Activated T-helper 17 cell treated with anti-CD3 and anti-CD28 coated beads, Interleukin-2, amount 50 U/mL, for 72 hours (primary cell): ENCODE data around the gene ACTMAP. TPM values are rescaled to one million over a fixed set of nuclear protein-coding genes. Genes with fewer than 3 reads are reported as not detected.
"Not testable (repeated sequence)": the region's sequence is repeated elsewhere in the genome, so short reads cannot be mapped to it uniquely, and the experiment has no call there.

Experiments
- ATAC-seq: fragments of 150-1000 bp; cut with Tn5 transposase; replicated peaks from 2 replicates; pipeline ENCODE4 v1.10.0; 2021; ENCODE audit warnings: mild to moderate bottlenecking, moderate library complexity
- H3K27ac Mint-ChIP-seq: one replicate; pipeline ENCODE4 v1.8.0; 2022; ENCODE audit warnings: mixed read lengths
- H3K27me3 Mint-ChIP-seq: one replicate; pipeline ENCODE4 v1.8.0; 2022; ENCODE audit warnings: mixed read lengths
- H3K36me3 Mint-ChIP-seq: one replicate; pipeline ENCODE4 v1.8.0; 2022; ENCODE audit warnings: low read depth, mild to moderate bottlenecking, mixed read lengths
- H3K4me1 Mint-ChIP-seq: one replicate; pipeline ENCODE4 v1.8.0; 2022; ENCODE audit warnings: mixed read lengths
- H3K4me3 Mint-ChIP-seq: one replicate; pipeline ENCODE4 v1.8.0; 2022; ENCODE audit warnings: mild to moderate bottlenecking, mixed read lengths
- H3K9me3 Mint-ChIP-seq: one replicate; pipeline ENCODE4 v1.8.0; 2022; ENCODE audit warnings: mixed read lengths
- total RNA-seq, 2 donors: library from RNA; stranded (reverse); gene quantifications; one replicate each; pipeline ENCODE4 v1.2.3, GENCODE V29; 2022

ACTMAP gene
- total RNA-seq, 2 donors from 2014 or later = 13.0 to 16.6 TPM

- peaks cover 63% of the 10 kb centered on the region for H3K36me3 Mint-ChIP-seq
- ATAC-seq = no peak
- no peaks in the 10 kb centered on the region for H3K9me3 Mint-ChIP-seq
- no peak overlapping the region for H3K4me3 Mint-ChIP-seq
- no peaks in the 10 kb centered on the region for H3K27me3 Mint-ChIP-seq
- H3K4me1 Mint-ChIP-seq = peaks cover 35% of the 10 kb centered on the region
- peak overlapping the region; percentile 85 for H3K27ac Mint-ChIP-seq
These were observed 30.9 kb upstream of the ACTMAP start for GRCh38 chr19:40781140-40781539.

GRCh38 chr19:40780582-40780981 is 30.3 kb upstream of the ACTMAP start:
- Mint-ChIP-seq H3K4me1 (peaks cover 32% of the 10 kb centered on the region), H3K4me3 (peak overlapping the region; percentile 92), H3K27me3 (no peaks in the 10 kb centered on the region), H3K36me3 (peaks cover 61% of the 10 kb centered on the region), H3K9me3 (no peaks in the 10 kb centered on the region), H3K27ac (peak overlapping the region; percentile 85)
- ATAC-seq = no peak

- peak overlapping the region; percentile 91 for H3K27ac Mint-ChIP-seq
- H3K9me3 Mint-ChIP-seq = no peaks in the 10 kb centered on the region
- H3K36me3 Mint-ChIP-seq = peaks cover 51% of the 10 kb centered on the region
- peaks cover 30% of the 10 kb centered on the region for H3K4me1 Mint-ChIP-seq
- no peak for ATAC-seq
- peak overlapping the region; percentile 92 for H3K4me3 Mint-ChIP-seq
- no peaks in the 10 kb centered on the region for H3K27me3 Mint-ChIP-seq
These were observed 28.5 kb upstream of the ACTMAP start for GRCh38 chr19:40778706-40779284.

GRCh38 chr19:40777937-40778705 is 27.8 kb upstream of the ACTMAP start, which contains the start of gene RAB4B:
Gene RAB4B (plus strand): TSS chr19:40778247. CDS start chr19:40778376, 129 bp downstream.
- H3K27me3 Mint-ChIP-seq = no peaks in the 10 kb centered on the region
- peak within 1 kb of the TSS; percentile 91 for H3K27ac Mint-ChIP-seq
- H3K9me3 Mint-ChIP-seq = no peaks in the 10 kb centered on the region
- peaks cover 46% of the 10 kb centered on the region for H3K36me3 Mint-ChIP-seq
- H3K4me1 Mint-ChIP-seq = peaks cover 26% of the 10 kb centered on the region
- peak; percentile 82 for ATAC-seq
- H3K4me3 Mint-ChIP-seq = peak within 1 kb of the TSS; percentile 92

- H3K4me1 Mint-ChIP-seq = peaks cover 25% of the 10 kb centered on the region
- H3K27ac Mint-ChIP-seq = peak overlapping the region; percentile 91
- no peaks in the 10 kb centered on the region for H3K27me3 Mint-ChIP-seq
- ATAC-seq = no peak
- no peaks in the 10 kb centered on the region for H3K9me3 Mint-ChIP-seq
- peak overlapping the region; percentile 92 for H3K4me3 Mint-ChIP-seq
- peaks cover 44% of the 10 kb centered on the region for H3K36me3 Mint-ChIP-seq
These were observed 27.3 kb upstream of the ACTMAP start for GRCh38 chr19:40777645-40777936.

- Mint-ChIP-seq H3K36me3 (peaks cover 40% of the 10 kb centered on the region), H3K9me3 (no peaks in the 10 kb centered on the region), H3K27ac (peak overlapping the region; percentile 91), H3K4me1 (peaks cover 25% of the 10 kb centered on the region), H3K4me3 (peak overlapping the region; percentile 92), H3K27me3 (no peaks in the 10 kb centered on the region)
- peak; percentile 66 for ATAC-seq
These were observed 26.8 kb upstream of the ACTMAP start for GRCh38 chr19:40776932-40777644.

GRCh38 chr19:40776364-40776763 is 26.1 kb upstream of the ACTMAP start:
- peaks cover 25% of the 10 kb centered on the region for H3K4me1 Mint-ChIP-seq
- no peak for ATAC-seq
- peak overlapping the region; percentile 92 for H3K4me3 Mint-ChIP-seq
- H3K9me3 Mint-ChIP-seq = no peaks in the 10 kb centered on the region
- H3K27ac Mint-ChIP-seq = no peak overlapping the region
- H3K27me3 Mint-ChIP-seq = no peaks in the 10 kb centered on the region
- H3K36me3 Mint-ChIP-seq = peaks cover 32% of the 10 kb centered on the region

- Mint-ChIP-seq H3K4me1 (peaks cover 27% of the 10 kb centered on the region), H3K4me3 (no peak overlapping the region), H3K27me3 (no peaks in the 10 kb centered on the region), H3K9me3 (peaks cover 4% of the 10 kb centered on the region), H3K27ac (no peak overlapping the region), H3K36me3 (peaks cover 31% of the 10 kb centered on the region)
- ATAC-seq = no peak
These were observed 25.4 kb upstream of the ACTMAP start for GRCh38 chr19:40775632-40776022.

- Mint-ChIP-seq H3K4me3 (no peak within 1 kb of the TSS), H3K36me3 (peaks cover 29% of the 10 kb centered on the region), H3K9me3 (peaks cover 4% of the 10 kb centered on the region), H3K27me3 (no peaks in the 10 kb centered on the region), H3K27ac (no peak within 1 kb of the TSS), H3K4me1 (peaks cover 22% of the 10 kb centered on the region)
- ATAC-seq = no peak
These were observed 24.8 kb upstream of the ACTMAP start, which contains the start of gene MIA for GRCh38 chr19:40774916-40775631. Gene MIA (plus strand): TSS chr19:40775521. CDS start chr19:40775543, 22 bp downstream.

- peaks cover 39% of the 10 kb centered on the region for H3K36me3 Mint-ChIP-seq
- H3K4me3 Mint-ChIP-seq, H3K27ac Mint-ChIP-seq, H3K9me3 Mint-ChIP-seq, H3K27me3 Mint-ChIP-seq, H3K4me1 Mint-ChIP-seq: not testable (repeated sequence)
- ATAC-seq = peak; percentile 18
These were observed 21.0 kb upstream of the ACTMAP start for GRCh38 chr19:40771101-40771862.

- H3K36me3 Mint-ChIP-seq = peaks cover 63% of the 10 kb centered on the region
- H3K27me3 Mint-ChIP-seq = no peaks in the 10 kb centered on the region
- ATAC-seq = peak; percentile 19
These were observed 18.6 kb upstream of the ACTMAP start for GRCh38 chr19:40768869-40769268.

GRCh38 chr19:40766385-40766784 is 16.1 kb upstream of the ACTMAP start:
- peaks cover 31% of the 10 kb centered on the region for H3K4me1 Mint-ChIP-seq
- H3K9me3 Mint-ChIP-seq = not testable (repeated sequence)

More at GRCh38 chr19:40768869-40769268, 18.6 kb upstream of the ACTMAP start:
- peak overlapping the region; percentile 22 for H3K27ac Mint-ChIP-seq
- no peak overlapping the region for H3K4me3 Mint-ChIP-seq
- H3K4me1 Mint-ChIP-seq = peaks cover 12% of the 10 kb centered on the region
- H3K9me3 Mint-ChIP-seq = peaks cover 4% of the 10 kb centered on the region

GRCh38 chr19:40763963-40764362 is 13.7 kb upstream of the ACTMAP start:
- Mint-ChIP-seq H3K4me1 (peaks cover 40% of the 10 kb centered on the region), H3K27me3 (no peaks in the 10 kb centered on the region)
- ATAC-seq = peak; percentile 31

More at GRCh38 chr19:40766385-40766784, 16.1 kb upstream of the ACTMAP start:
- not testable (repeated sequence) for ATAC-seq, H3K27ac Mint-ChIP-seq, H3K4me3 Mint-ChIP-seq, H3K27me3 Mint-ChIP-seq
- peaks cover 88% of the 10 kb centered on the region for H3K36me3 Mint-ChIP-seq

More at GRCh38 chr19:40763963-40764362, 13.7 kb upstream of the ACTMAP start:
- H3K9me3 Mint-ChIP-seq = no peaks in the 10 kb centered on the region
- peak overlapping the region; percentile 66 for H3K27ac Mint-ChIP-seq
- H3K36me3 Mint-ChIP-seq = peaks cover 95% of the 10 kb centered on the region
- H3K4me3 Mint-ChIP-seq = no peak overlapping the region
